Measurements from ENCODE around the gene URB1.
A peak's percentile ranks its signal among the peaks of the same experiment; 100 is the strongest.
"Not testable (repeated sequence)": the region's sequence is repeated elsewhere in the genome, so short reads cannot be mapped to it uniquely, and the experiment has no call there.

Gene URB1, protein sequence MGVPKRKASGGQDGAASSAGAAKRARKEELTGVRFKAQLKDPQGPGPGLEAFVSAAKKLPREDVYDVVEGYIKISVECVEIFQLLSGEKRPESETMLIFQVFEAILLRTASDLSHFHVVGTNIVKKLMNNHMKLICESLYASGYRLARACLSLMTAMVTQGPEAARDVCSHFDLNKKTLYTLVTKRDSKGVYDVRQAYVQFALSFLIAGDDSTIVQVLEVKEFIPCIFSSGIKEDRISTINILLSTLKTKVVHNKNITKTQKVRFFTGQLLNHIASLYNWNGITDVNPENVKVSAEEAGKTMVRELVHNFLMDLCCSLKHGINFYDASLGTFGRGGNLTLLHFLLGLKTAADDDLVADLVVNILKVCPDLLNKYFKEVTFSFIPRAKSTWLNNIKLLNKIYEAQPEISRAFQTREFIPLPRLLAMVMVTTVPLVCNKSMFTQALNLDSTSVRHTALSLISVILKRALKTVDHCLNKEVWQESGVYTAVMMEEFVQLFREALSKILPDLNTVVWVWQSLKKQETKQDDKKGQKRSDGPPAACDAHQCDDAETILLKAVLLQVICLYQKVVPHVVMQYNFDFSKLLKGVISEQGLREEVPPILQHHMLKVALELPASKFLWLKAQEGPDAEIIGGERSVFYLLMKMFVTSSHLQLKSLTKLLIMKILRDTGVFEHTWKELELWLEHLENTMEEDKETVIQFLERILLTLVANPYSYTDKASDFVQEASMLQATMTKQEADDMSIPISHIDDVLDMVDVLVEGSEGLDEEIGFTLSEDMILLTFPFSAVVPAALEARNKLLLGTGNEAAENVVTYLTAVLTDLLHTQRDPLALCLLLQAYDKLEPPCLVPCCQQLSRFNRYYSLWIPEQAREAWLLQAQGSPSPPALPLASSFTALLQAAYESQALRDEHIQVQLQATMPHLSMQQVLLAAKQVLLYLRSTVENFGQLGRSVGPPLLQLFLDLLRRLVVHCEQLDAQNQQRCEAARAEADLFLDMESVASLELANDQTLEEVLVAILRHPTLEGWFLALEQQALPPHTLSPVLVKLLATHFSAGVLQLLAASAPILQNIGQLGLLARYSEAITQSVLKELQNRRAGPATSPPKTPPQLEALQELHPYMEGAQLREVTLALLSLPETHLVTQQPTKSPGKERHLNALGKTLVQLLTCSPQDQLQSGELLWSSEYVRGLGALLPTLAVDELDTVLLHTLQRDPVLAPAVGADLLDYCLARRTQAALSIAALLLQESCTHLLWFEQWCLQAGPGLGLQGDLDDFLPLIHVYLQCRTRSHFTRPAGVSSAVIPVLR (N-terminal part only)

DNA sequence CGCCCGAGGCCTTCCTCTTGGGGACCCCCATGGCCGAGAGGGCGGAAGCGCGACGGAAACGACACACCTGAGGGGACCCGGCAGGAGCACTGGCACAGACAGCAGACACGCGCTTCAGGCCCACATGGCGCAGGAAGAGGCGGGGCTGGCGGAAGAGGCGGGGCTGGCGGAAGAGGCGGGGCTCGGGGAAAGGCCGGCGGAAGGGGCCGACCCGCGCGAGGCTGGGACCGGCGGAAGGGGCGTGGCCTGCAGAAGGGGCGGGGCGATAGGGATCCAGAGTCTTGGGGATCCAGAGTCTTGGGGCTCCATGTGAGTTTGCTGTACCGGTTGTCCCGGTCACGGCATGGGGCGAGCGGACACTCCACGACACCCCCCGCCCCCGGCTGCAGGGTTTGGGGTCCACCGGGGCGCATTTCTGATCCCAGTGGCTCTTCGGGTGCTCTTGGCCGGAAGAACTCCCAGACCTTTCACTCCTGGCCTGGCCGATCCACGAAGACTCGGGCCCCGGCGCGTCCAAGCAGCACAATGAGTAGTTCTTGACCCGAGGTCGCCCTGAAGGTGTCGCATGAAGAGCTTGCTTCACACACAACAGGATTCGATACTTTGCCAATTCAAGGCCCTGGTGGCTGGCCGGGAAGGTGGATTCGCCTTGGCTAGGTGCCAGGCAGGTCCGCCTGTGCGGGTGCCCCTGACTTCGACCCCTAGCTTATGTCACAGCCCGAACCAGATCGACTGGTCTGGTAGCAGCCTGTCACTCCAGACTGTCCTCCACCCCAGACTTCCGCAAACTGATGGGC, at the start of gene URB1:
URB1 (minus strand) TSS at position 133 of the 797 bp plus-strand sequence; CDS start at position 31, 102 bp downstream.
- DNase-seq, result peak; percentile 89 to 98 (median 96)

DNA sequence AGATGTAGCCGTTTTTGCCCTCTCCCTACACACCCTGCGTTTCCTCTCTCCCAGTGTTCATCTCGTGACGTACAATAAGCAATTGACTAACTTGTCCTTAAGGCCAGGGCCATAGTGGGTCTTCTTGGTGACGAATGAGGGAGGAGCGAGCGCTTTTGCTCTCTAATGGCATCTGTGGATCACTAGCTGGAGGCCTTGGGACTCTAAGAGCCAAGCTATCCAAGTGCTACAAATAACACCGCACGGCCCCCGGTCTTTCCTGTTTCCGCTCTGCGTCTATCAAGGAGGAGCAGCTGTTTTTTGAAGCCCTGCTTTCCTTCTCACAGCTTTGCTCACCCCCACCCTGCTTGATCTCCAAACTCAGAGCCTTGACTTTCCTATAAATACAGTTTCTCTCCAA, 44.9 kb upstream of the URB1 start:
- DNase-seq, result peak in 1 of 3 donors; percentile 6

DNA sequence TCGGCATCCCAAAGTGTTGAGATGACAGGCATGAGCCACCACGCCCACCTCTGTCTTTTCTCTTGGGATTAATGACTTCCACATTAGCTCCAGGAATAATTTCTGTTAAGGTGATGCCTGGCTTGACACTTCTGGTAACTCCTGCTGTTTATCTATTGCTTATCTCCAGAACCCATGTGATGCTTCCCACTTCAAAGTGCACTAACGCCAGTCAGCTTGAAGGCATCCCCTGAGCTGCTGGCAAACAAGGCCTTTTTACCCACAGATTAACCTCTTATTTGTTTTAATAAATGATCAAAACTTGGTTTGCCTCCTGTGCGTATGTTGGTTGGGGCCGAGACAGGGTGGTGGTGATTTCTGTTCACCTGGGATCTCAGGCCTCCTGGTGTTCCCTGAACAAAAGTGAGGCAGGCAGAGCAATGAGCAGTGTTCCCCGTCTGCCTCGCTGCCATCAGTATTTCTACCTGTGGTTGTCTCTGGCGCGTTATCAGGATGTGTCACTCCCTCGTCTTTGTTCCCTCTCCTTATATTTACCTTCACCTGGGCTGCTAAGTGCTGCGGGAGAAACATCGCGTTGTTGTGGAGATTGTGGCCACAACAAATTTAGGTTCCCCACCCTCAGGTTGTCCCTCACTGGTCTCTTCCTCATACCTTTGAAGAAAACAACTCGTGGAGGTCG, 40.3 kb upstream of the URB1 start:
- not testable (repeated sequence) for DNase-seq

DNA sequence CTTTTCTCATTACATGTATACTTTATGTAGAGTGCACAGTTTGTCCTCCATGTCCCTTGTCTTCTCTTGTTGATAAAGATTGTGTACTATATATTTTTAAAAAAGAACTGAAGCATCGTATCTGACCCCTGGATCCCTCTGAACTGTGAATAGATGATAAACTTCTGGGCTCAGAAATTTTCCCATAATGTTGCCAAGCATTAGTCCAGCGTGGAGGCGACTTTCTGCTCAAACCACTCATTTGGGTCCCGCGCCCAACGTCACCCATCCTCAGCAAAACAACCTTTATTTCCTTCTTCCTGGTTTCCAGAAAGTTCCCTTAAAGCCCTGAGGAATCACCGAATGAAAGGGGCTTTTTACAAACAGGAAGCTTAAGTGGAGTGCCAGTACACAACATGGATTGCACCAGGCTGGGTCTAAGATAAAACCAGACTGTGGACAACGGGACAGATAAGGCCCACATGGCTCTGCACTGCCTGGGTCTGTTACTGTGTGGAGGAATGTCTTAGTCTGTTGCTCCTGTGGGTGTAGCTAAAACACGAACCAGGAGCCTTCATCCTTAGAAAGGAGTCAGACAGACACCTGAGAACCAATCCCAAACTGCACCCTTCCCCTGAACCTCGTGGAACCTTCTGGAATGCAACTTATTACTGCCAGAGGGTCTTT, 35.3 kb upstream of the URB1 start:
- no peak for DNase-seq

DNA sequence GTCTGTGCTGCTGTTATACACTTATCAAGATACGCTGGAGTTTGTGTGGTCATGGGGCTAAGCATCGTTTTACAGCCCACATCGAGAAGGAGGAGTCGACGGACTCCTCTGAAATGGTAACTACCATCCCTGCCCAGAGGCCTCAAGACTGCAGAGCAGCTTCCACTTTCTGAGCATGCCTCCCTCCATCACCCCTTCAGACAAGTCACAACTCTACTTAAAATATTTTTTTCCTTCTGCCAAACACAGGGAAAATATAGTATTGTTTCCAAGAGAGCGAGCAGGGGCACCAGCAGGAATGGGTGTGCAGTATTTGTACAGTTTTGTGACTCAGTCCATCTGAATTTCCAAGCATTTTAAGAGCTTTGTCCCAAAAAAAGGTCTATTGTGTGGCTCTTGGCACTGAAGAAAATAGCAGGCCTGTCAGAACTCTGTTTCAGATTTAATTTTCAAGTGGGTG, 33.8 kb upstream of the URB1 start:
- DNase-seq, result no peak

DNA sequence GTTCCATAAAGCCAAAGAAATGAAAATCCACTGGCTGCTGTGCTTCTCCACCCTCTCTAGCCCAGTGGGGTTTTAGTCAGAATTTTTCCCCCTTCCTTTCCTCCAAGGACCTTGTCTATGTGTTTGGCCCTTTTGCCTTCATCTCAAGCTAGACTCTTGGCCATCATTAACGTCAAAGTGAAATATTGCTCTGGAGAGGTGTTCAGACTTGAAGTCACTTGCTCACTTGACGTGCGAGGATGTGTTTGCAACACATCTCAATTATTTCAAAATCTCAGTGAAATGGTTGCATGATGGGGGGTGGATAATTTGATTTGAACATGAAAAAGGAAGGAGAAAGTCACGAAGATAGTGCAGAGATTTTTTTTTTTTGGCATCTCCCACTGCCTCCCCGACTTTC, 33.3 kb upstream of the URB1 start:
- no peak for DNase-seq

DNA sequence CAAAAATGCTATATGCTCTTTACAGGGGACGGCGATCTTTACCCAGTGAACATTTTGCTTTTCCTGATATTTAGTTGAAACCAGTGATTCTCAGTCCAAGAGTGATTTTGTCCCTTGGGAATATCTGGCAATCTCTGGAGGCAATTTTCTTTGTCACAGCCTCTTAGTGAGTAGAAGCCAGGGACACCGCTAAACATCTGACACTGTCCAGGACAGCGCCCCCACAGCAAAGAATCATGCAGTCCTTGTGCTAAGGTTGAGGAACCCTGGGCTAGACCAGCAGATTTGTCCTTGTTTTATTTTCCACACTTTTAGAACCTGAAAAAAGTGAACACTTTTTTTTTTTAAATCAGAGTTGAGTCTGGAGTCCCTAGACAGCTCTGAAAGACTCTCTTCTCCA, 32.8 kb upstream of the URB1 start:
- no peak for DNase-seq

DNA sequence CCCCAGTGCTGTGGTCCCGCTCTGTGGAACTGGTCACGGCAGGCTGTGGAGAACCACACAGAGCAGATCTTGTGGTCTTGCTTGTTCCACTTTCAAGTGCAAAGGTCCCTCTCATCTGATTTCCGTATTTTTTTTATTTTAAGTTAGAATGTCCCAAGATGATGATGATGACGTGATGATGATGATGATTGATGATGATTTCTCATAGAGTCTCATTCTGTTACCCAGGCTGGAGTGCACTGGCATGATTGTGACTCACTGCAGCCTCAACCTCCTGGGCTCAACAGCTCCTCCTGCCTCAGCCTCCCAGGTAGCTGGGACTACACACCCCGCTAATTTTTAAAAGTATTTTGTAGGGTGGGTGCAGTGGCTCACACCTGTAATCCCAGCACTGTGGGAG, 31.9 kb upstream of the URB1 start:
- no peak for DNase-seq

DNA sequence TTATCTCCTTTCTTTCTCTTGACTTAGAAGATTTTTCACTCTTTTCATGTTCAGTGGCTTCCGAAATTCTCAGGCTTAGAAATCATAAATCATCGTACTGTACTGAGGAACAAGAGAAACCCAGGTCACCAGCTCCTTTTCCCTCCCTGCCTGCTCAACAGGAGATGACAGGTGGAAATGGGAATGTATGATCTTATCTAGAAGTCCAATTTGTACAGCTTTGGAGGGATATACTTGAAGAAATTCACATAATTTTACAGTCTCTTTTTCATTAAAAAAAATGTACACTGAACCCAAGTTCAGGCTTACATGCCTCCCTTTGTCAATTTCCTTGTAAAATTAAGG, 31.4 kb upstream of the URB1 start:
- DNase-seq, result no peak

DNA sequence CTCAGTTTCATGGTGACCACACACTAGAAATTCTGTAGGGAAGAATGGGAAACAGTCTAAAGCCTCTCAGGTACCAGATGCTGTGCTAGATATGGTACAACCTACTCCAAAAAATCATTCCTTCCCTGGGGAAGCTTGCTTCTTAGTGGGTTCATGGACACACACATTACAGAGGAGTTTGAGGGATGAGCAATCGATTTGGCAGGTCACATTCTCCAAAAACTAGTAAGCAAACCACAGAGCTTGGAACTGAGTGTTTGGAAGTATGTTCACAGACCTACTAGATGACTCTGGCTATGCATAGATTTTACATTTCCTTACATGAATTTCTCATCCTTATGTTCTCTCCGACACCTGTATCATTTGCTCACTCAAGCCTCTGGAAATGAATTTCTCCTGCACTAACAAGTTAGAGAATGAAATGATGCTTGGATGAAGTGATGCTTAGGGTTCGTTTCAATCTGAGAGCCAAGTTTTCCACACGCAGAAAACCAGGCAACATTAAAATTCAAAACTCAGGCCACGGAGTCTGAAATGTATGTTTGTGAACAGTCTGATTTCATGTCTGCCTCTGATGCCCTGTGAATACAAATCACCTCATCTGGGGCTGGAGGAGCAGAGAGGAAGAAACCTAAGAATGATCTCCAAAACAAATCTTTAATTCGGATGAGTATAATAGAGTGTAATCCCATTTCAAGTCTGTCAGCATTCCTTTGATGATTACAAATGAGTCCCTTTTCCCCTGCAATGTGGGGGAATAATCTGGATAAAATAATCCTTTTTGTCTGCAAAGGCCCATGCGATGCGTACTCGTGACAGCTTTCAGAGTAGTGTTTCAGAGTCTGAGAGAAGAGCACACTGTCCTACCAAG, 30.7 kb upstream of the URB1 start:
- DNase-seq, result no peak

DNA sequence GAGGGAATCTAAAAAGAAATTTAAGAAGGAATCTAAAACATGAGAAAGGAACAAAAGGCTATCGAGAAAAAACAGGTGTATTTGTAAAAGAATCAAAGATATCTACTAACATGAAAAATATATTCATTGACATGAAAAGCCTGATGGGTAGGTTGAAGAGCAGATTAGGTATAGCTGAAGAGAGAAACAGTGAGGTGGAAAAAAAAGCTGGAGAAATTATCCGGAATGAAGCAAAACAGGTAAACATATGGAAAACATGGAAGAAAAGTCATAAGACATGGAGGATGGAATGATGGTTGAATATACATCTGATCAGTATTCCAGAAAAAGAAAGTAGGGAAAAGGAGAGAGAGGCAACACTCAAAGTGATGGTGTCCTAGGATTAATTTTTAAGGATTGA, 29.3 kb upstream of the URB1 start:
- DNase-seq, result no peak

DNA sequence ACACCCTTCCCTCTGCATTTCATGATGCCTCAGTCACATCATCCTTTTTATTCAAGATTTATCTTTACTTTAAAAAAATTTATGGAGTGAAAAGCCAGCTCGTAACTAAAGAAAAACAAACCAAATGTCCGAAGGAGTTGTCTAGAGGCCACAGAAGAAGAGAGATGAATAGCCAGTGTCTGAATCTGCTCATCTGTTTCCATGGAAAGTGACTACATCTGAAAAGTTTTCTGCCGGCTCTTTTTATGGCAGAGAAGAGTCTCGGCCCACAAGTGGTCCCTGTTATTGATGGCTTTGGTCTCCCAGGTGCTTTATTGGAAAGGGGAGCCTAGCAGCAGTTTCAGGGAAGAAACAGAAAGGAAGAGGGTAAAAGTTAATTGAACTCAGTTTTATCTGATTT, 25.3 kb upstream of the URB1 start:
- DNase-seq, result no peak

DNA sequence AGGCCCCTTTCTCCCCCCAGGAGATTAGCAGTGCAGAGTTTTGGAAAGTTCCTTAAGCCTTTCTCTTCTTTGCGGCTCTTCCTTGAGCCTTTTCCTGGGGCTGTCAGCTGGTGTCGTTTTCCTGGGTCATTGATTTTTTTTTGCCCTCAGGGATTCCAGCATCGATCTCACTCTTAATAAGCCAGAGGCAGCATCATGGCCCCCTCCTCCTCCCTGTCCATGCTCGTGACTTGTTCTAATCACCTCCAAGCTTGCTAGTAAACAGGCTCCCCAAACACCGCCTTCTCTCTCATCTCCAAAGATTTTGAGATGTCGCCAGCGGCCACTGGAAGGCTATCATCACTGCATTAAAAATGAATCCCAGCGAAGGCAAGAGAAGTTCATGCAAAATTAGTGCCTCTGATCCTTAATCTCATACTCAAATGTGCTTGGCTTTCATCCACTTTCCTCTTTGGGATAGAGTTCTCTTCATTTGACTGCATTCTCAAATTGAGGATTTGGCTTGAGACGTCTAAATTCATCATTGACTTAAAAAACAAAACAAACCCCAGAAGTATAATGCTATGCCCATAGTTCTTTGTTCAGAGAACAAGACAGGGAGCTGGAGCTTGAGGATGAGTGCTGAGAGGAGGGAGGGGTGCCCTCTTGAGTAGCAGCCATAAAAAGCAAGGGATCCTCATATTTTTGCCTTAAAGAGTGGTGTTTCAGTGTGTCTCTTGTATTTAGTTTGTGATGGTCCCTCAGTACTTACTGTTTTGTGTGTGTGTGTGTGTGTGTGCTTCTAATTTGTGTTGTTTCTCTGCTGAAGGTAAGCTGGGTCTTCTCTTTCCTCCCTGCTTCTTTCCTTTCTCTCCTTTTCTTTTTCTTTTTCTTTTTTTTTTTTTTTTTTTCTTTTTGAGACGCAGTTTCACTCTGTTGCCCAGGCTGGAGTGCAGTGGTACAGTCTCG, 22.9 kb upstream of the URB1 start:
- DNase-seq, result no peak

DNA sequence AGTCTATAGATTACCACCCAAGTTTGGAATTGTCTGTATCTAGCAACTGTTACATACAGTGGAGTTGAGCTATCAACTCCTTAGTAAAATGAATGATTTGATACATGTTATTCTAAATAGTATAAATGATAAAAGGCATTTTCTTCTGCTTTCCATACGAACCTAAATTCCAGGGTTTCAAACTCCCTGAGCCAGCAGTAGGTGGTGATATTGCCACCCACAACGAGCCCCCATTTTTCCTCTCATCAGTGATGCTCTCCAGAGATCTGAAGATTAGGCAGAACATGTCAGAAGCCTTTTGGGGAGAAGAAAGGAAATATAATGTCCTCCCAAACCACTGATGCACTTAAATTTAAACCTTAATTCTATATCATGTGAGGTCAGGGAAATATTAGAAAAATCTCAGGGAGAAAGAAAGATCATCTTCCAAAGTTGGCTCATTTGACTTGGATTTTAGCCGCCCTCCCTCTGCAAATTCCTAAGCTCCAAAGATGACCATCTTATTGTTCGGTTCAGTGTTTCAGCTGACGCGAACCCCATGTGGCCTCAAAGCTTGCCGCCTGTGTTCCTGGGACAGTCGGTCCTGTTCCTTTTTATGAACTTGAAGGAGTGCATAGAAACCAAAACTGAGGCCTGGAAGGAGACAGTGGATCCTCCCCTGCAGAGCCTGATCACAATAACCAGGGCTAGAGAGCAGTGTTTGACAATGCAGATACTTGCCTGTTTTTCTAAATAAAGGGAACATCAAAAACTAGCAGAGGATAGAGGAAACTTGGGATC, 22.0 kb upstream of the URB1 start:
- DNase-seq, result no peak

DNA sequence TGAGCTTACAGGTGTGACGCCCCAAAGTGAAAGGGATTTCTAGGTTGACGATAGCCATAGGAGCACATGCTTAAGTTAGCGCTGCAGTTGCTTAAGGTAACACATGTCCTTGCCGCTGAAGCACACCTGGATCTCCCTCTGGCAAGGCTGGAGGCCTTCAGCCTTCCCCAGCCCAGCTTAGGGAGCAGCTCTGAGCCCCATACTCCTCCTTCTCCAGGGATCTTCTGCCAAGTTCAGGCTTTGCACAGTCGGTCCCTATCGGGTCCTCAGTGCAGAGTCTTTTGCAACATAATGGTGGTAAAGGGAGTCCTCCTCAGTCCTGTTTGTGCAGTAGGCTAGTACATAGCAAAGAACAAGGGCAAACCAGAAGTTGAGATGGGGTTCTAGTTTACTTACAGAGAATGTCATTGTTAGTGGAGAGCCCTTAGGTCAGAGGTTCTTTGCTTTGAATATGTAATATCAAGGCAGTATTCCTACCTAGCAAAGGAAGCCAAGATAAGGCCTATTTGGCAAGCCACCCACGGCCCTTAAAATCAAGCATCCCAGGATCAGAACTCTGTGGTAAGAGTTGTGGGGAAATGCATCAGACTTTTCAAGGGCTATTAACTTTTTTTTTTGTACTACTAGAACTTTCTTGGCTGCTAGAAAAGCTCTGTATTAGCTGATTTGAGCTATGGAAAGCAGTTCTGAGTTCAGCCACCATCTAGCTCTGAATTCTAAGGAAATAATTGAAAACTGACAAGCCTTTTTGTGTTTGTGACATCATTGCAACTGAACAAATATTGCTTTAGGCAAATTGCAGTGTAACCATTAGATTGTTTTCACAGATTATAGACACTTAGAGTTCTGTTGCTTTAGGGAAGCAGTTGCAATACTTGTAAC, 21.1 kb upstream of the URB1 start:
- DNase-seq, result no peak

DNA sequence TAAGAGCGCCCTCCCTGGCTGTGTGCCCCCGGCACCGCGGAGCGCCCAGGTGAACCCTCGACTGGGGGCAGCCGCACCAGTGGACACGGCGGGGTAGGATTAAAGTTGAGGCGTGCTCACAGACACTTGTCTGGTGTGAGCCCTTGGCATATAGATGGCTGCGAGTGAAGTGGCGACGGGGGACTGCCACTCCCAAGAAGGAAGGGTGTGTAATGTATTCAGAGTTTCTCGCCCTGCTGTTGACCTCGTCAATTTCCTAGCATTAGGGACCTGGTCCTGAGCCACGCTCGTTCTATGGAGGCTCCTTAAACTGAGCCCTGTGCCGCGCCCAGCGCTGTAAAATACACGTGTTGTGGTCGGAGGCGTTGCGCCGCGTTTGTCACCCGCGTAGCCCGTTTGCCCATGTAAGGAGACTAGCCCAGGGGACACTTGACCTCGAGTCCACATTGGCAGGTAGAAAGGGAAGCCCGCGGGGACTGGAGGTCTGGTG, 20.2 kb upstream of the URB1 start:
- peak in 1 of 3 donors; percentile 10 for DNase-seq

Data from suppressor macrophage treated with lipopolysaccharide for 1 hour (primary cell).